Activated CD8-positive, alpha-beta memory T cell treated with anti-CD3 and anti-CD28 coated beads, Interleukin-2, amount 50 U/mL, for 48 hours (primary cell): ENCODE measurements around the gene S1PR2.
"Not testable (repeated sequence)": the region's sequence is repeated elsewhere in the genome, so short reads cannot be mapped to it uniquely, and the experiment has no call there.

Experiments
- DNase-seq: peaks from one replicate; pipeline ENCODE4 v3.0.0-alpha.2; 2020

S1PR2 gene

GRCh38 chr19:10252707-10253106 is 21.6 kb upstream of the S1PR2 start:
- no peak for DNase-seq

- peak; percentile 97 for DNase-seq
These were observed 20.9 kb upstream of the S1PR2 start, which contains the start of gene MRPL4 for GRCh38 chr19:10251792-10252694. Gene MRPL4, plus strand, starts transcription at chr19:10252214. Its CDS starts 40 bp downstream, at chr19:10252254.

DNA sequence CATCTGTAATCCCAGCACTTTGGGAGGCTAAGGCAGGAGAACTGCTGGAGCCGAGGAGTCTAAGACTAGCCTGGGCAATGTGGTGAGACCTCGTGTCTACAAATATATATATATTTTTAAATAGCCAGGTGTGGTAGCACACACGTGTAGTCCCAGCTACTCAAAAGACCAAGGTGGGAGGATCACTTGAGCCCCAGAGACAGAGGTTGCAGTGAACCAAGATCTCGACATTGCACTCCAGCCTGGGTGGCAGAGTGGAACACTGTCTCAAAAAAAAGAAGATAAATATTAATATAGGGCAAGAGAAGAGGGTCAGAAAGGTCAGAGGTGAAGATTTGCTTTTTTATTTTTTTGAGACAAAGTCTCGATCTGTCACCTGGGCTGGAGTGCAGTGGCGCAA is 15.4 kb upstream of the S1PR2 start:
- no peak for DNase-seq

DNA sequence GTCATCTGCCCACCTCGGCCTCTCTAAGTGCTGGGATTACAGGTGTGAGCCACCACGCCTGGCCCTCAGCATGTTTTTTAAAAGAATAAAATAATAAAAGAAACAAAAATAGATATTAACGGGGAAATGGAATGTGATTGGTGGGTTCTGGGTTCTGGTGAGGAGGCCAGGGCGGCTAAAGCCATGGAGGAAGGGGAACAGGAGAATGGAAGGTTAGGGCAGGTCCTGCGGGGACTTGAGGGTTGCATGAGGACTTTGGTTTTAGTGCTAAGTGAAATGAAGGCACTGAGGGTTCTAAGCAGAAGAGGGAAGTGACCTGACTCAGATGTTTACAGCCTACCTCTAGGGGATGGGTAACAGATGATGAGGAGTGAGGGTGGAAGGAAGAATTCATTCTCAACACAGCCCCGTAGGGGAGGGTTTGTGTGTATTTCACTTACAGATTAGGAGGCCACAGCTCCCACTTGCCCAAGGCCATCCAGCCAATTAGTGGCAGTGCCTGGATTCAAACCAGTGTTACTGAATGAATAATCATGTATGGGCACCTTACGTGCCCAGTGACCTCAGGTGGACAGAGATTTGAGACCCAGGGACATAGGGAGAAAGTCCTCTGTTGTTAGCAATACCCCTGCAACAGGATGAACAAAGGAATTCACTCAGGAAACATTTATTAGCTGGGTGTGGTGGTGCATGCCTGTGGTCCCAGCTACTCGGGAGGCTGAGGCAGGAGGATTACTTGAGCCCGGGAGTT is 14.2 kb upstream of the S1PR2 start:
- DNase-seq, result no peak

DNA sequence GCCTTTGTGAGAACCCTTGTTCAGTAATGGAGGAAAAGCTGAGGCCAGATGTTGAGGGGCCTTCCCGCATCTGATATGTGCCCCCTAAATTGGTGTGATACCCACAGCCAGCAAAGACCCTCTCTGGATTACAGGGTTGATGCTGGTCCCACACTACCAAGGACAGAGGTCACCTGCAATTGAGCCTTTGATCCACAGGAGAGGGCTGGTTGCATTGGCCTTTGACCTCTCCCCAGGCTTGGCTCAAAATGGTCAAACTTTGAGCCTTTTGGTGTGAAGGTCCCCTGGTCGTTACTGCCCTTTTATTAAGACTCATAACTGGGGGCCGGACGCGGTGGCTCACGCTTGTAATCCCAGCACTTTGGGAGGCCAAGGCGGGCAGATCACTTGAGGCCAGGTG is 12.5 kb upstream of the S1PR2 start:
- no peak for DNase-seq

GRCh38 chr19:10241826-10242449 is 10.8 kb upstream of the S1PR2 start:
- not testable (repeated sequence) for DNase-seq

DNA sequence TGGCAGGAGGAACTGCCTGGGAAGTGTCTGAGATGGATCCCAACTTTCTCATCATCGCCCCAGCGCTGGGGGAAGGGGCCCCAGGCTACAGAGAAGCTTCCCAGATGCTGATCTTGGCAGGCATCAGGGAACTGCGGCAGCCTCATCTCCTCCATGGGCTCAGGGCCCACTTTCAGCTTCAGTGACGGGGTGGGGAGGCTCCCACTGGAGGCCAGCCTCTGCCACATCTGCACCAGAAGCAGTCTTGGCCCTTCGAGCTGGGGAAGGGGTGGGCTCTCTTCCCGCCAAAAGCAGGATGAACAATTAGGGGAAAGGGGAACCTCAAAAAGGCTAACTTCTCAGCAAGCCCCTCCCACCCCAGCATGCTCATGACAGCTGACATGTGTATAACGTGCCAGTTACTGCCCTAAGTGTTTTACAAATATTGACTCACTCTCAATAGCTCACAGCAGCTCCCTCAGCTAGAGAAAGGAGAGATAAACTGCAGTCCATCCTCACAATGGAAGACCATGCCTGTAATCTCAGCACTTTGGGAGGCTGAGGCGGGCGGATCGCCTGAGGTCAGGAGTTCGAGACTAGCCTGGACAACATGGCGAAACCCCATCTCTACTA is 7.1 kb upstream of the S1PR2 start:
- DNase-seq, result no peak

DNA sequence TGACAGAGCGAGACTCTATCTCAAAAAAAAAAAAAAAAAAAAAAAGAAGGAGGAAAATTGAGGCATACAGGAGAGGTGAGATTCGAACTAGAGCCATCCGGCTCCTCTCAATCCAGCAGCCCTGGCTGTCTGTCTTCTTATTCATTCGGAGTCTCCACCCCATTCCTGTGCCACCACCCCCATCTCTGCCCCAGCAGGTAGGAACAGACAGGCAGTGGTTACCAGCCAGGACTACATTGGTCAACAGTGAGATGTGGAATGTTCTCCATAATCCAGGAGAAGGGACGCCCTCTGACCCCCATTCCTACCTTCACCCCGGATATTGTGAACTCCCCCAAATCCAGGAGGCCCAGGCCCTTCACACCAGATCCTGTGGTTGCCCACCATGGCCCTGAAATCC is 6.6 kb upstream of the S1PR2 start:
- no peak for DNase-seq

DNA sequence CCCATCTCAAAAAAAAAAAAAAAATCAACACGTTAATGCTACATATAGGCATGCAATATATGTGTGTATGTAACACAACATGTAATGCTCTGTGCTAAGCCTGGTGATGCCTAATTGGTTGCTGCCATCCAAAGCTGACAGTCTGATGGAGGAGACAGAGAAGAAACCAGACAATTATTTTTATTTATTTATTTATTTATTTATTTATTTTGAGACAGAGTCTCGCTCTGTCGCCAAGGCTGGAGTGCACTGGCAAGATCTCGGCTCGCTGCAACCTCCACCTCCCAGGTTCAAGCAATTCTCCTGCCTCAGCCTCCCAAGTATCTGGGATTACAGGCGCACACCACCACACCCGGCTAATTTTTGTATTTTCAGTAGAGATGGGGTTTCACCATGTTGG is 4.3 kb upstream of the S1PR2 start:
- DNase-seq, result not testable (repeated sequence)

DNA sequence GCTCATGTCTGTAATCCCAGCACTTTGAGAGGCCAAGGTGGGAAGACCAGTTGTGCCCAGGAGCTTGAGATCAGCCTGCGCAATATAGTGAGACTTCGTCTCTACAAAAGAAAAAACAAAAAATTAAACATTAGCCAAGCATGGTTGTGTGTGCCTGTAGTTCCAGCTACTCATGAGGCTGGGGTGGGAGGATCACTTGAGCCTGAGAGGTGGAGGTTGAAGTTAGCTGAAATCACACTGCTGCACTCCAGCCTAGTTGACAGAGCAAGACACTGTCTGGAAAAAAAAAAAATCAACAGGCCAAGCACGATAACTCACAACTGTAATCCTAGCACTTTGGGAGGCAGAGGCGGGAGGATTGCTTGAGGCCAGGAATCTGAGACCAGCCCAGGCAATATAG is 3.9 kb upstream of the S1PR2 start:
- DNase-seq, result no peak

DNA sequence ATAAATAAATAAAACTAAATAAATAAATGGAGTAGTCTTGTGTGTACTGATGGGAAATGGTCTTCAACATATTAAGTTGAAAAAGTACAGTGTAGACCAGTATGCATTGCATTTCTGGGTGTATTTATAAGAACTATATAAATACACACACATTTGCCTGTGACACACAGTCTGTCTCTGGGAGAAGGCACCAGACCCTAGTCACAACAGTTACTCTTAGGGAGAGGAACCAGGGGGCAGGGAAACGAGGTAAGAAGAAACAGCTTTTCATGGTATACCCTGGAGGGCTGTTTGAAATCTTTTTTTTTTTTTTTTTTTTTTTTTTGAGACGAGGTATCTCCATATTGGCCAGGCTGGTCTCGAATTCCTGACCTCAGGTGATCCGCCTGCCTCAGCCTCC is 2.8 kb upstream of the S1PR2 start:
- no peak for DNase-seq

DNA sequence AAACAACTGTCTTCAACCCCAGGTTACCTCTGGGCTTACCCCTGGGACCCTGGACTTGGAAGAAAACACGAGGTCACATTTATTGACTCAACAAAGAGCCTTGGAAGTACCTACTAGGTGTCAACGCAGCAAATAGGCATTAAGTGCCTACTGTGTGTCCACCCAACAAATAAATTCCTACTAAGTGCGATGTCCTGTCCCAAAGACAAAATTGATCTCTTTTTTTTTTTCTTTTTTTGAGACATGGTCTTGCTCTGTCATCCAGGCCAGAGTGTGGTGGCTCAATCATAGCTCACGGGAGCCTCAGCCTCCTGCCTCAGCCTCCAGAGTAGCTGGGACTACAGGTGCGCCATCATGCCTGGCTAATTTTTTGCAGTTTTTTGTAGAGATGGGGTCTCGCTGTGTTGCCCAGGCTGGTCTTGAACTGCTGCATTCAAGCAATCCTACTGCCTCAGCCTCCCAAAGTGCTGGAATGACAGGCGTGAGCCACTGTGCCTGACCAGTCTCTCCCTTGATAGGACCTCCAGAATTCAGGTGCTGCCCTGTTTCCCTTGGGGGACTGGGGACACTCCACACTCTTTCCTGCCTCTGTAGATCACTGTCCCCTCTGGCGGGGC is 589 bp upstream of the S1PR2 start:
- no peak for DNase-seq

- peak; percentile 72 for DNase-seq
These were observed 814 bp downstream of the S1PR2 start for GRCh38 chr19:10230173-10230860.

- no peak for DNase-seq
These were observed 2.2 kb downstream of the S1PR2 start for GRCh38 chr19:10228920-10229319.

- no peak for DNase-seq
These were observed 2.7 kb downstream of the S1PR2 start for GRCh38 chr19:10228393-10228792.

- no peak for DNase-seq
These were observed 3.8 kb downstream of the S1PR2 start for GRCh38 chr19:10227026-10227971.

GRCh38 chr19:10226376-10227025 is 4.6 kb downstream of the S1PR2 start:
- no peak for DNase-seq

- no peak for DNase-seq
These were observed 5.1 kb downstream of the S1PR2 start for GRCh38 chr19:10226021-10226375.

GRCh38 chr19:10224337-10224736 is 6.8 kb downstream of the S1PR2 start:
- no peak for DNase-seq

DNA sequence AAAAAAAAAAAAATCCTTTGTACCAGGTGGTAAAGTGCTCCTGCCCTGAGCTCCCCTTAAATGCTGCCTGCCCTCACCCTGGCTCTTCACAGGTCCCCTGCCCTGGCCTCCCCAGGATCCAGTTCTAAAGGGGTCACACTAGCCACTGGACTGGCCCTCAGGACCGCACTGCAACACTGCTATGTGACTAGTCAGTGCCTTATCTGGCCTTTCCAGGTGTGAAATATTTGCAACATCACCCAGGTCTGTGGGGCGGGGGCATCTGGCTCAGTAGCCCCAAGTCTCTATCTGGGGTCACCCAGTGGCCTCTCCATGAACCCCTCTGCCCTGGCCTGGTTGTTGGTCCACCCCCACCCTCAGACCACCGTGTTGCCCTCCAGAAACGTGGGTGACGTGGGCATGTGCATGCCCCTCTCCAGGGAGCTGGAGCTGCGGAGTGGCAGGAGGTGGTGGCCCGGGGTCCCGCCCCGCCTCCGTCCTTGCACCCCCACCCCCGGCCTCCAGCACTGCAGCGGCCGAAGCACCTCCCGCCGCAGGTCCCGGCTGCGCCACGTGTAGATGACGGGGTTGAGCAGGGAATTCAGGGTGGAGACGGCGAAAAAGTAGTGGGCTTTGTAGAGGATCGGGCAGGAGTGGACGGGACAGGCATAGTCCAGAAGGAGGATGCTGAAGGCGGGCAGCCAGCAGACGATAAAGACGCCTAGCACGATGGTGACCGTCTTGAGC is 7.5 kb downstream of the S1PR2 start:
- DNase-seq, result no peak
